SK-N-SH treated with all-trans-retinoic acid at 6 μM for 48 hours (cell line): ENCODE data around the gene NCF2.

Experiments used
- ATAC-seq: fragments of 200-7000 bp; cut with Tn5 transposase; 3 replicates; pipeline ENCODE4 v1.9.1; 2020; ENCODE audit warnings: mild to moderate bottlenecking, moderate library complexity
- ARNTL ChIP-seq: fragments of 450-650 bp; formaldehyde crosslinking; IDR thresholded peaks from 2 replicates; pipeline ENCODE4 v1.5.0; 2020; ENCODE audit warnings: low read depth, mild to moderate bottlenecking, moderate library complexity, borderline replicate concordance
- BACH2 ChIP-seq: fragments of 250-450 bp; sonication (Bioruptor Pico); IDR thresholded peaks from 2 replicates; pipeline ENCODE4 v1.9.0; 2021; ENCODE audit warnings: mild to moderate bottlenecking, borderline replicate concordance
- CREB5 ChIP-seq: fragments of 250-450 bp; sonication (Bioruptor Pico); IDR thresholded peaks from 2 replicates; pipeline ENCODE4 v1.5.1; 2020; ENCODE audit warnings: low read depth, mild to moderate bottlenecking, moderate library complexity
- CSDC2 ChIP-seq: fragments of 250-450 bp; sonication (Bioruptor Pico); IDR thresholded peaks from 2 replicates; pipeline ENCODE4 v1.5.0; 2020; ENCODE audit warnings: mild to moderate bottlenecking, moderate library complexity
- ESRRG ChIP-seq: fragments of 250-450 bp; sonication (Bioruptor Pico); IDR thresholded peaks from 2 replicates; pipeline ENCODE4 v1.6.1; 2021; ENCODE audit warnings: mild to moderate bottlenecking
- GLIS3 ChIP-seq: fragments of 250-450 bp; sonication (Bioruptor Pico); IDR thresholded peaks from 2 replicates; pipeline ENCODE4 v1.5.0; 2020; ENCODE audit warnings: mild to moderate bottlenecking, moderate library complexity
- ISL1 ChIP-seq: fragments of 250-450 bp; sonication (Bioruptor Pico); IDR thresholded peaks from 2 replicates; pipeline ENCODE4 v2.1.2; 2022; ENCODE audit warnings: mild to moderate bottlenecking, moderate library complexity
- OSR1 ChIP-seq: fragments of 250-450 bp; sonication (Bioruptor Pico); IDR thresholded peaks from 2 replicates; pipeline ENCODE4 v1.8.0; 2022; ENCODE audit warnings: moderate library complexity, mild to moderate bottlenecking, inconsistent platforms
- PATZ1 ChIP-seq: fragments of 250-450 bp; sonication (Bioruptor Pico); IDR thresholded peaks from 2 replicates; pipeline ENCODE4 v1.8.0; 2020; ENCODE audit warnings: mild to moderate bottlenecking, moderate library complexity, borderline replicate concordance
- PPARA ChIP-seq: fragments of 250-450 bp; sonication (Bioruptor Pico); IDR thresholded peaks from 2 replicates; pipeline ENCODE4 v1.5.0; 2020; ENCODE audit warnings: mild to moderate bottlenecking, borderline replicate concordance
- RARB ChIP-seq: fragments of 250-450 bp; sonication (Bioruptor Pico); IDR thresholded peaks from 2 replicates; pipeline ENCODE4 v1.8.0; 2021; ENCODE audit warnings: mild to moderate bottlenecking, moderate library complexity
- SNAI2 ChIP-seq: fragments of 250-450 bp; sonication (Bioruptor Pico); IDR thresholded peaks from 2 replicates; pipeline ENCODE4 v1.5.0; 2020; ENCODE audit warnings: mild to moderate bottlenecking, moderate library complexity
- TCF4 ChIP-seq: fragments of 250-450 bp; sonication (Bioruptor Pico); IDR thresholded peaks from 2 replicates; pipeline ENCODE4 v1.8.0; 2021; ENCODE audit warnings: mild to moderate bottlenecking, moderate library complexity, borderline replicate concordance
- TOX ChIP-seq: fragments of 250-450 bp; sonication (Bioruptor Pico); IDR thresholded peaks from 2 replicates; pipeline ENCODE4 v1.8.0; 2021; ENCODE audit warnings: mild to moderate bottlenecking, moderate library complexity, borderline replicate concordance
- ZC3H10 ChIP-seq: fragments of 250-450 bp; sonication (Bioruptor Pico); IDR thresholded peaks from 2 replicates; pipeline ENCODE4 v1.5.1; 2021; ENCODE audit warnings: mild to moderate bottlenecking, moderate library complexity
- ZFP3 ChIP-seq: fragments of 250-450 bp; sonication (Bioruptor Pico); IDR thresholded peaks from 2 replicates; pipeline ENCODE4 v1.5.0; 2020; ENCODE audit warnings: mild to moderate bottlenecking, moderate library complexity
- ZFP30 ChIP-seq: fragments of 450-650 bp; formaldehyde crosslinking; IDR thresholded peaks from 2 replicates; pipeline ENCODE4 v1.5.0; 2022; ENCODE audit warnings: mild to moderate bottlenecking, moderate library complexity
- ZNF565 ChIP-seq: fragments of 450-650 bp; formaldehyde crosslinking; conservative IDR thresholded peaks from 2 replicates; pipeline ENCODE4 v1.5.0; 2020; ENCODE audit warnings: low read depth, mild to moderate bottlenecking, moderate library complexity
- ZNF70 ChIP-seq: fragments of 450-650 bp; formaldehyde crosslinking; IDR thresholded peaks from 2 replicates; pipeline ENCODE4 v1.5.0; 2020; ENCODE audit warnings: mild to moderate bottlenecking, moderate library complexity
- TF ChIP-seq, protein P1 (sequence below): fragments of 250-450 bp; sonication (Bioruptor Pico); IDR thresholded peaks from 2 replicates; pipeline ENCODE4 v1.5.0; 2020; ENCODE audit warnings: mild to moderate bottlenecking, moderate library complexity
- TF ChIP-seq, protein P2 (sequence below): fragments of 250-450 bp; sonication (Bioruptor Pico); IDR thresholded peaks from 2 replicates; pipeline ENCODE4 v1.5.1; 2021; ENCODE audit warnings: mild to moderate bottlenecking, moderate library complexity
- TF ChIP-seq, protein P3 (sequence below): fragments of 250-450 bp; sonication (Bioruptor Pico); IDR thresholded peaks from 2 replicates; pipeline ENCODE4 v1.8.0; 2021; ENCODE audit warnings: low read depth, mild to moderate bottlenecking, moderate library complexity, borderline replicate concordance

Gene NCF2

DNA sequence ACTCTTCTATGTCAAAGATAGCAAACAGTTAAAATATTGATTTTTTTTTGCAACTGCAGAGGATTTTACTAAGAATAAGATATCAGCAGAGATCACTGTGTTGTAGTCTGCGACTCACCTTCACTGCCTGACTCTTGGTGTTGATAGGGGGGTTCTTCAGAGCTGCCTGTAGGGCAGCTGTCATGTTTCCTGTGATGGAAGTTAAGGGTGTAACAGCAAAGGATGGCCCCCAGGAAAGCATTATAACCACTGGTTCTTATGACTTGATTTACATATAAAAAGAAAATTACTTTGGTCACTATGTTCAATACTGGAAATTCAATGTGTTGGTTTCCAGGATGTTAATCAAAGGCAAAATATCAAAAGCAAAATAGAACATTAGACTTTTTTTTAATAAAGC, 42.7 kb upstream of the NCF2 start:
- no peak for ATAC-seq
- TF ChIP-seq PATZ1 (no peak), OSR1 (CRISPR knock-in tag) (no peak), ISL1 (no peak), TOX (no peak), SNAI2 (CRISPR knock-in tag) (no peak), ZFP3 (CRISPR knock-in tag) (no peak), PPARA (no peak), RARB (CRISPR knock-in tag) (no peak), CSDC2 (no peak), ARNTL (no peak), TCF4 (CRISPR knock-in tag) (no peak)

DNA sequence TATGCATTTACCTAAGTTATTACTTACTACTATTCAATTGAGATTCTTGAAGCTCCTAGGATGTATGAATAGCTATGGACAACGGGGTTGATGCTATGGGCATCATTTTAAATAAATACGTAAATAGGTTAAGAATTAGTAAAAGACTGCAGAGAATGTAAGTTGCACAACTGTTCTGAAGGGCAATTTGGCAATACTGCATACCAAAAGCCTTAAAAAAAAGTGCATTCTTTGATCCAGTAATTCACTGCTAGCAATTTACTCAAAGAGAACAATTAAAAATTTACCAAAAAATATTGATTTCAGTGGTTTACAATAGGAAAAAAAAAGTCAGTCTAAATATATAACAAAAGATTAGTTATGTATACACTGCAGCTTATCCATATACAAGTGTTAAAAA, 41.9 kb upstream of the NCF2 start:
- TF ChIP-seq, protein P1, sequence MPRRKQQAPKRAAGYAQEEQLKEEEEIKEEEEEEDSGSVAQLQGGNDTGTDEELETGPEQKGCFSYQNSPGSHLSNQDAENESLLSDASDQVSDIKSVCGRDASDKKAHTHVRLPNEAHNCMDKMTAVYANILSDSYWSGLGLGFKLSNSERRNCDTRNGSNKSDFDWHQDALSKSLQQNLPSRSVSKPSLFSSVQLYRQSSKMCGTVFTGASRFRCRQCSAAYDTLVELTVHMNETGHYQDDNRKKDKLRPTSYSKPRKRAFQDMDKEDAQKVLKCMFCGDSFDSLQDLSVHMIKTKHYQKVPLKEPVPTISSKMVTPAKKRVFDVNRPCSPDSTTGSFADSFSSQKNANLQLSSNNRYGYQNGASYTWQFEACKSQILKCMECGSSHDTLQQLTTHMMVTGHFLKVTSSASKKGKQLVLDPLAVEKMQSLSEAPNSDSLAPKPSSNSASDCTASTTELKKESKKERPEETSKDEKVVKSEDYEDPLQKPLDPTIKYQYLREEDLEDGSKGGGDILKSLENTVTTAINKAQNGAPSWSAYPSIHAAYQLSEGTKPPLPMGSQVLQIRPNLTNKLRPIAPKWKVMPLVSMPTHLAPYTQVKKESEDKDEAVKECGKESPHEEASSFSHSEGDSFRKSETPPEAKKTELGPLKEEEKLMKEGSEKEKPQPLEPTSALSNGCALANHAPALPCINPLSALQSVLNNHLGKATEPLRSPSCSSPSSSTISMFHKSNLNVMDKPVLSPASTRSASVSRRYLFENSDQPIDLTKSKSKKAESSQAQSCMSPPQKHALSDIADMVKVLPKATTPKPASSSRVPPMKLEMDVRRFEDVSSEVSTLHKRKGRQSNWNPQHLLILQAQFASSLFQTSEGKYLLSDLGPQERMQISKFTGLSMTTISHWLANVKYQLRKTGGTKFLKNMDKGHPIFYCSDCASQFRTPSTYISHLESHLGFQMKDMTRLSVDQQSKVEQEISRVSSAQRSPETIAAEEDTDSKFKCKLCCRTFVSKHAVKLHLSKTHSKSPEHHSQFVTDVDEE (CRISPR knock-in tag), result no peak
- TF ChIP-seq CSDC2 (no peak), ZC3H10 (CRISPR knock-in tag) (no peak), PPARA (no peak), RARB (CRISPR knock-in tag) (no peak), ZFP30 (no peak), GLIS3 (CRISPR knock-in tag) (no peak), TOX (no peak)
- TF ChIP-seq, protein P2, sequence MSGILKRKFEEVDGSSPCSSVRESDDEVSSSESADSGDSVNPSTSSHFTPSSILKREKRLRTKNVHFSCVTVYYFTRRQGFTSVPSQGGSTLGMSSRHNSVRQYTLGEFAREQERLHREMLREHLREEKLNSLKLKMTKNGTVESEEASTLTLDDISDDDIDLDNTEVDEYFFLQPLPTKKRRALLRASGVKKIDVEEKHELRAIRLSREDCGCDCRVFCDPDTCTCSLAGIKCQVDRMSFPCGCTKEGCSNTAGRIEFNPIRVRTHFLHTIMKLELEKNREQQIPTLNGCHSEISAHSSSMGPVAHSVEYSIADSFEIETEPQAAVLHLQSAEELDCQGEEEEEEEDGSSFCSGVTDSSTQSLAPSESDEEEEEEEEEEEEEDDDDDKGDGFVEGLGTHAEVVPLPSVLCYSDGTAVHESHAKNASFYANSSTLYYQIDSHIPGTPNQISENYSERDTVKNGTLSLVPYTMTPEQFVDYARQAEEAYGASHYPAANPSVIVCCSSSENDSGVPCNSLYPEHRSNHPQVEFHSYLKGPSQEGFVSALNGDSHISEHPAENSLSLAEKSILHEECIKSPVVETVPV (CRISPR knock-in tag), result no peak

GRCh38 chr1:183630748-183631147, 40.5 kb upstream of the NCF2 start:
- TF ChIP-seq PPARA, result no peak
- TF ChIP-seq SNAI2 (CRISPR knock-in tag), result no peak
- TF ChIP-seq, protein P1 (CRISPR knock-in tag), result no peak
- TF ChIP-seq PATZ1, result no peak
- no peak for TF ChIP-seq RARB (CRISPR knock-in tag)
- TF ChIP-seq CREB5 (CRISPR knock-in tag), result no peak
- no peak for TF ChIP-seq ZNF70 (CRISPR knock-in tag)
- TF ChIP-seq CSDC2, result no peak
- no peak for TF ChIP-seq ZC3H10 (CRISPR knock-in tag)
- no peak for TF ChIP-seq ZFP30
- TF ChIP-seq BACH2 (CRISPR knock-in tag), result no peak
- TF ChIP-seq TOX, result no peak
- TF ChIP-seq ISL1, result no peak
- TF ChIP-seq, protein P3, sequence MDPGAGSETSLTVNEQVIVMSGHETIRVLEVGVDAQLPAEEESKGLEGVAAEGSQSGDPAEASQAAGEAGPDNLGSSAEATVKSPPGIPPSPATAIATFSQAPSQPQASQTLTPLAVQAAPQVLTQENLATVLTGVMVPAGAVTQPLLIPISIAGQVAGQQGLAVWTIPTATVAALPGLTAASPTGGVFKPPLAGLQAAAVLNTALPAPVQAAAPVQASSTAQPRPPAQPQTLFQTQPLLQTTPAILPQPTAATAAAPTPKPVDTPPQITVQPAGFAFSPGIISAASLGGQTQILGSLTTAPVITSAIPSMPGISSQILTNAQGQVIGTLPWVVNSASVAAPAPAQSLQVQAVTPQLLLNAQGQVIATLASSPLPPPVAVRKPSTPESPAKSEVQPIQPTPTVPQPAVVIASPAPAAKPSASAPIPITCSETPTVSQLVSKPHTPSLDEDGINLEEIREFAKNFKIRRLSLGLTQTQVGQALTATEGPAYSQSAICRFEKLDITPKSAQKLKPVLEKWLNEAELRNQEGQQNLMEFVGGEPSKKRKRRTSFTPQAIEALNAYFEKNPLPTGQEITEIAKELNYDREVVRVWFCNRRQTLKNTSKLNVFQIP (CRISPR knock-in tag), result no peak
- TF ChIP-seq, protein P2 (CRISPR knock-in tag), result no peak
- TF ChIP-seq ESRRG (CRISPR knock-in tag), result no peak
- no peak for TF ChIP-seq ZNF565 (CRISPR knock-in tag)
- no peak for TF ChIP-seq ZFP3 (CRISPR knock-in tag)
- ATAC-seq, result no peak

More for the DNA sequence above, 41.9 kb upstream of the NCF2 start:
- no peak for ATAC-seq
